Effector memory CD8-positive, alpha-beta T cell (primary cell): ENCODE data around the gene DDIT3.
"Not testable (repeated sequence)": the region's sequence is repeated elsewhere in the genome, so short reads cannot be mapped to it uniquely, and the experiment has no call there.

Experiments
- ATAC-seq: fragments of 150-1000 bp; cut with Tn5 transposase; replicated peaks from 2 replicates; pipeline ENCODE4 v1.10.0; 2021; ENCODE audit warnings: mild to moderate bottlenecking, moderate library complexity
- DNase-seq, 3 experiments: peaks; one replicate each; pipeline ENCODE4 v3.0.0; 2021
- H3K27ac Mint-ChIP-seq, 2 donors: one replicate each; pipeline ENCODE4 v1.8.0; 2022; ENCODE audit warnings: mild to moderate bottlenecking in 2 of 2, mixed read lengths in 2 of 2, moderate library complexity in 2 of 2
- H3K27me3 Mint-ChIP-seq, 2 donors: one replicate each; pipeline ENCODE4 v1.8.0; 2022; ENCODE audit warnings: mixed read lengths in 2 of 2
- H3K36me3 Mint-ChIP-seq: one replicate; pipeline ENCODE4 v1.8.0; 2022; ENCODE audit warnings: mild to moderate bottlenecking, moderate library complexity, mixed read lengths; ENCODE audit not compliant: insufficient read depth
- H3K4me1 Mint-ChIP-seq, 2 donors: one replicate each; pipeline ENCODE4 v1.8.0; 2022; ENCODE audit warnings: low read depth in 2 of 2, mixed read lengths in 2 of 2
- H3K4me3 Mint-ChIP-seq, 2 donors: one replicate each; pipeline ENCODE4 v1.8.0; 2022; ENCODE audit warnings: mild to moderate bottlenecking in 2 of 2, mixed read lengths in 2 of 2, moderate library complexity in 2 of 2
- H3K9me3 Mint-ChIP-seq, 2 donors: one replicate each; pipeline ENCODE4 v1.8.0; 2022; ENCODE audit warnings: mixed read lengths in 2 of 2

DDIT3 gene

DNA sequence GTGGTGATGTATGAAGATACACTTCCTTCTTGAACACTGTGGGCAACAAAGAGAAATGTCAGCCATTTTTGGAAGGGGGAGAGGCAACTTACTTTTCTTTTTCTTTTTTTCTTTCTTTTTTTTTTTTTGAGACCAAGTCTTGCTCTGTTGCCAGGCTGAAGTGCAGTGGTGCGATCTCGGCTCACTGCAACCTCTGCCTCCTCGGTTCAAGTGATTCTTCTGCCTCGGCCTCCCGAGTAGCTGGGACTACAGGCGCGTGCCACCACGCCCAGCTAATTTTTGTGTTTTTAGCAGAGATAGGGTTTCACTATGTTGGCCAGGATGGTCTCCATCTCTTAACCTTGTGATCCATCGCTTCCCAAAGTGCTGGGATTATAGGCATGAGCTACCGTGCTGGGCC is 2.6 kb downstream of the DDIT3 start:
- H3K4me1 Mint-ChIP-seq, result peaks cover 36 to 39% of the 10 kb centered on the region in 2 donors
- H3K9me3 Mint-ChIP-seq, ATAC-seq, H3K4me3 Mint-ChIP-seq, H3K27me3 Mint-ChIP-seq, DNase-seq: not testable (repeated sequence)
- H3K36me3 Mint-ChIP-seq, result peaks cover 96% of the 10 kb centered on the region
- H3K27ac Mint-ChIP-seq, result peak overlapping the region; percentile 31 to 99

DNA sequence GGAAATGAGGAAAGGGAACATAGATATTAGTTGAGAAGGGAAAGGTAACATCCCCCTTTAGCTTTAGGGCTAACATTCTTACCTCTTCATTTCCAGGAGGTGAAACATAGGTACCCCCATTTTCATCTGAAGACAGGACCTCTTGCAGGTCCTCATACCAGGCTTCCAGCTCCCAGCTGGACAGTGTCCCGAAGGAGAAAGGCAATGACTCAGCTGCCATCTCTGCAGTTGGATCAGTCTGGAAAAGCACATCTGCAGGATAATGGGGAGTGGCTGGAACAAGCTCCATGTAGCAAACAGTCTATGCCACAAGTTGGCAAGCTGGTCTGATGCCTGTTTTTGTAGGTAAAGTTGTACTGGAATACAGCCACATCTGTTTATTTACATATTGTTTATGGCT is 3.1 kb downstream of the DDIT3 start:
- Mint-ChIP-seq H3K4me3 (peak overlapping the region in 1 of 2 donors; percentile 37), H3K27me3 (no peaks in the 10 kb centered on the region), H3K27ac (peak overlapping the region in 1 of 2 donors; percentile 31), H3K9me3 (no peaks in the 10 kb centered on the region), H3K36me3 (peaks cover 99% of the 10 kb centered on the region), H3K4me1 (peaks cover 36 to 40% of the 10 kb centered on the region in 2 donors)
- no peak for DNase-seq
- ATAC-seq, result no peak

DNA sequence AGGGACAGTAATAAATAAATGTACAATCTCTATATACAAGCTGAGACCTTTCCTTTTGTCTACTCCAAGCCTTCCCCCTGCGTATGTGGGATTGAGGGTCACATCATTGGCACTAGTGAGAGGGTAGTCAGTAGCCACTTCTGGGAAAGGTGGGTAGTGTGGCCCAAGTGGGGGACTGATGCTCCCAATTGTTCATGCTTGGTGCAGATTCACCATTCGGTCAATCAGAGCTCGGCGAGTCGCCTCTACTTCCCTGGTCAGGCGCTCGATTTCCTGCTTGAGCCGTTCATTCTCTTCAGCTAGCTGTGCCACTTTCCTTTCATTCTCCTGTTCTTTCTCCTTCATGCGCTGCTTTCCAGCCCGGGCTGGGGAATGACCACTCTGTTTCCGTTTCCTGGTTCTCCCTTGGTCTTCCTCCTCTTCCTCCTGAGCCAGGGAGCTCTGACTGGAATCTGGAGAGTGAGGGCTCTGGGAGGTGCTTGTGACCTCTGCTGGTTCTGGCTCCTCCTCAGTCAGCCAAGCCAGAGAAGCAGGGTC is 3.6 kb downstream of the DDIT3 start:
- no peak for ATAC-seq
- Mint-ChIP-seq H3K9me3 (no peaks in the 10 kb centered on the region), H3K4me1 (peaks cover 31 to 35% of the 10 kb centered on the region in 2 donors), H3K4me3 (peak overlapping the region in 1 of 2 donors; percentile 37), H3K27me3 (no peaks in the 10 kb centered on the region), H3K36me3 (peaks cover 99% of the 10 kb centered on the region), H3K27ac (no peak overlapping the region)
- no peak for DNase-seq

DNA sequence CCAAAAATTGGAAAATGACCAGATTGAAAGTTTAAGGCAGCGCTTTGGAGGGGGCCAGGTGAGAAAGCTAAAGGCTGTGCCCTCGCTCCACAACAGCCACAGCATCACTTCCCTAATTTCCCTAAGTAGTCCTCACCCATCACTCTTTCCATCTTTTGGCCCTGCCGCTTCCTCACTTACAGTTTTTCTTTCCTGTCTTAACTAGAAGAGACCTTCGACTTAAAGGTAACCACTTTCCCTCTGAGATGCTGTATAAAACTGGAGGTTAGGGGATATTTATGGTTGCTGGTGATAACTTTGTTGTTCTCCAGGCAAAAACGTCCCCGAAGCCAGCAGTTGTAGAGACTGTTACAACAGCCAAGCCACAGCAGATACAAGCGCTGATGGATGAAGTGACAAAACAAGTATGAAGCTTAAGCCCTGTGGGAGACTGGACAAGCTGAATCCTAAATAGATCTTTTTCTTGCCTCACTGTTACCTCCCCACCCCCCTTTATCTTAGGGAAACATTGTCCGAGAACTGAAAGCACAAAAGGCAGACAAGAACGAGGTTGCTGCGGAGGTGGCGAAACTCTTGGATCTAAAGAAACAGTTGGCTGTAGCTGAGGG is 4.3 kb downstream of the DDIT3 start:
- no peak overlapping the region for H3K27ac Mint-ChIP-seq

DNA sequence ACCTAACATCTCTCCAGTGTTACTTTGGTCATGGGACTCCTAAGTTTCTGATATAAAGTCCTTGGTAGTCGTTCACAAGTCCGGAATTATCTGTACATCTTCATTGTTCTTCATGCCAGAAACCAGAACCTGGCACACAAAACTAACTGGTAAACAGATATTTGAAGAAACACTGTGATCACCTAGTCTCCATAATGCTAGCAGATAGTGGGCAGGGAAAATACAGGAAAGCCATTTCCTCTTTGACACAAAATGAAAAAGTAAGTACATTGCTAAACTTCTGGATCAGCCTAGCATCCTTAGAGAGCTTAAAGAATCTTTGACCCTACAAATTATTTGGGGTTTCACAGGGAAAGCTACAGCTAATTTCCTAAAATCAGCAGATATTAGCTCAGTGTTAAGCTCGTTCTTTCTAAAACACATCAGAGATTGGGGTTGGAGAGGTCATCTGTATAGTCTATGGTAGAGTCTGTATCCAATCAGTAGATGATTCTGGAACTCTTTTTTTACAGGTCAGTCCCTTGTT is 4.8 kb downstream of the DDIT3 start:
- H3K4me1 Mint-ChIP-seq, result peaks cover 24 to 29% of the 10 kb centered on the region in 2 donors
- no peak overlapping the region for H3K4me3 Mint-ChIP-seq
- peaks cover 95% of the 10 kb centered on the region for H3K36me3 Mint-ChIP-seq
- H3K27me3 Mint-ChIP-seq, result no peaks in the 10 kb centered on the region
- DNase-seq, result no peak
- ATAC-seq, result no peak
- peak overlapping the region; percentile 31 to 32 for H3K27ac Mint-ChIP-seq
- H3K9me3 Mint-ChIP-seq, result no peaks in the 10 kb centered on the region

More for the DNA sequence above, 4.3 kb downstream of the DDIT3 start:
- ATAC-seq, result no peak
- peaks cover 25 to 31% of the 10 kb centered on the region in 2 donors for H3K4me1 Mint-ChIP-seq
- DNase-seq, result no peak
- no peaks in the 10 kb centered on the region for H3K9me3 Mint-ChIP-seq
- peaks cover 98% of the 10 kb centered on the region for H3K36me3 Mint-ChIP-seq
- no peaks in the 10 kb centered on the region for H3K27me3 Mint-ChIP-seq
- H3K4me3 Mint-ChIP-seq, result no peak overlapping the region

DNA sequence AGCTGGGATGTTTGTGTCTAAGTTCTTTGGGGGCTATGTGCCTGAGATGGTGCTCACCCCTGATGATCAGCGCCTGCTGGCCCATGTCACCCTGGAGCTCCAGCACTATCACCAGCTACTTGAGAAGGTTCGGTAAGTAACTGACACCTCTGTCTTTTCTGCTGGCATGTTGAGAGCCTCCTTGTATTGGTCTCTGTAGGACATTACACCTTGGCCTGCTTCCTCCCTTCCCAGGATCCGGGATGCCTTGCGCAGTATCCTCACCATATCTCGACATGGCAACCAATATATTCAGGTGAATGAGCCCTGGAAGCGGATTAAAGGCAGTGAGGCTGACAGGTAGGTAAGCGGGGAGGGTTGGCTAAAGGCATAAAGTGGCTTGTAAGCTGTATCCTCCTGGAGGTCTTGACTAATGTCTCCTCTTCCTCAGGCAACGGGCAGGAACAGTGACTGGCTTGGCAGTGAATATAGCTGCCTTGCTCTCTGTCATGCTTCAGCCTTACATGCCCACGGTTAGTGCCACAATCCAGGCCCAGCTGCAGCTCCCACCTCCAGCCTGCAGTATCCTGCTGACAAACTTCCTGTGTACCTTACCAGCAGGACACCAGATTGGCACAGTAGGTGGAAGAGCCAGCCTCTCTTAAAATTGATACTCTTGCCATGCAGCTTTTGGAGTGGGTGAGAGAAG is 5.5 kb downstream of the DDIT3 start:
- Mint-ChIP-seq H3K4me1 (peaks cover 21 to 26% of the 10 kb centered on the region in 2 donors), H3K27me3 (no peaks in the 10 kb centered on the region), H3K9me3 (no peaks in the 10 kb centered on the region), H3K27ac (peak overlapping the region; percentile 31 to 32), H3K36me3 (peaks cover 95% of the 10 kb centered on the region), H3K4me3 (no peak overlapping the region)
- DNase-seq, result no peak
- no peak for ATAC-seq

DNA sequence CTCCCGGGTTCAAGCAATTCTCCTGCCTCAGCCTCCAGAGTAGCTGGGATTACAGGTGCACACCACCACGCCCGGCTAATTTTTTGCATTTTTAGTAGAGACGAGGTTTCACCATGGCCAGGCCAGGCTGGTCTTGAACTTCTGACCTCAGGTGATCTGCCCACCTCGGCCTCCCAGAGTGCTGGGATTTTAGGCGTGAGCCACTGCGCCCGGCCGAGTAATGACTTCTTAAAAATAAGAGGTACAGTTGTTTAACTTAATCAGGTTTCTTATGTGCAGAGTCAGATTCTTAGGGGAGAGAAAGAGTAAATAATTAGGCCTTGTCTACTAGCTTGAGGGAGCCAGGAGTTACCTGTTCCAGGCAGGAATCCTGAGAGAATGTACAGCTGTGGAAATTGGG is 6.1 kb downstream of the DDIT3 start:
- peaks cover 19 to 20% of the 10 kb centered on the region in 2 donors for H3K4me1 Mint-ChIP-seq
- not testable (repeated sequence) for ATAC-seq, H3K27ac Mint-ChIP-seq, H3K4me3 Mint-ChIP-seq, DNase-seq, H3K9me3 Mint-ChIP-seq, H3K27me3 Mint-ChIP-seq
- H3K36me3 Mint-ChIP-seq, result peaks cover 93% of the 10 kb centered on the region

DNA sequence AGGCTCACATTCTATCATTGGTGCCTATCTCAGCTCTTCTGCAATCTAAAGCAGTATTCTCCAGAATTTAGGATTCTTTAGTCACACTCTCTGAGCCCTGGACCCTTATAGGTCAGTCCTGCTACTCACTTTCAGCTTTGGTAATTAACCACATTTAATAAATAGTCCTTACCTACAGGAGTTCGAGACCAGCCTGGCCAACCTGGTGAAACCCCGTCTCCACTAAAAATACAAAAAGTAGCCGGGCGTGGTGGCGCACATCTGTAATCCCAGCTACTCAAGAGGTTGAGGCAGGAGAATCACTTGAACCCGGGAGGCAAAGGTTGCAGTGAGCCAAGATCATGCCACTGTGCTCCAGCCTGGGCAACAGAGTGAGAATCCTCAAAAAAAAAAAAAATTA is 6.6 kb downstream of the DDIT3 start:
- H3K4me3 Mint-ChIP-seq, result not testable (repeated sequence)

DNA sequence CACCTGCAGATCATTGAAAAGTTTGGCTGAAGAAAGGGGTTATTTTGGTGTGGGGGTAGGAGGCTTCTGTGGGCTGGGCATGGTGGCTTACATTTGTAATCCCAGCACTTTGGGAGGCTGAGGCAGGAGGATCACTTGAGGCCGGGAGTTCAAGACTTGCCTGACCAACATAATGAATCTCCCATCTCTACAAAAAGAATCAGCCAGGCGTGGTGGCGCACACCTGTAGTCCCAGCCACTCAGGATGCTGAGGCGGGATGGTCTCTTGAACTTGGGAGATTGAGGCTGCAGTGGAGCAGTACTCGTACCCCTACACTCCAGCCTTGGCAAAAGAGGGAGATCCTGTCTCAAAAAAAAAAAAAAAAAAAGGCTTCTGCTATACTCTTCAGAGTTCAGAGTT is 7.0 kb downstream of the DDIT3 start:
- Mint-ChIP-seq H3K4me1 (peaks cover 9 to 10% of the 10 kb centered on the region in 2 donors), H3K36me3 (peaks cover 91% of the 10 kb centered on the region), H3K9me3 (no peaks in the 10 kb centered on the region), H3K27me3 (no peaks in the 10 kb centered on the region), H3K27ac (peak overlapping the region; percentile 17 to 84), H3K4me3 (no peak overlapping the region)
- no peak for ATAC-seq
- no peak for DNase-seq

More for the DNA sequence above, 6.6 kb downstream of the DDIT3 start:
- H3K9me3 Mint-ChIP-seq, ATAC-seq, DNase-seq, H3K27me3 Mint-ChIP-seq: not testable (repeated sequence)
- Mint-ChIP-seq H3K4me1 (peaks cover 13 to 14% of the 10 kb centered on the region in 2 donors), H3K27ac (peak overlapping the region in 1 of 2 donors; percentile 84), H3K36me3 (peaks cover 93% of the 10 kb centered on the region)

DNA sequence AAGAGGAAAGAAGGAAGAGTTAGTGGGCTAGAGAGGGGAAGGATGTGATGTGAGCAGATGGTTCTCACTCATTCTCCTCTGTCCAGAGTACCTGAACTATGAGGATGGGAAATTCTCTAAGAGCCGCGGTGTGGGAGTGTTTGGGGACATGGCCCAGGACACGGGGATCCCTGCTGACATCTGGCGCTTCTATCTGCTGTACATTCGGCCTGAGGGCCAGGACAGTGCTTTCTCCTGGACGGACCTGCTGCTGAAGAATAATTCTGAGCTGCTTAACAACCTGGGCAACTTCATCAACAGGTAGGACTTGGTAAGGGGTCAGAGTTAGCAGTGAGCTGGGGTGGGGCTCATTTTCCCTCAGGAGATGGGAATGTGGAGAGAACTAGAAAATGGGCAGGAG is 7.6 kb downstream of the DDIT3 start:
- H3K36me3 Mint-ChIP-seq, result peaks cover 90% of the 10 kb centered on the region
- no peak for DNase-seq
- no peaks in the 10 kb centered on the region for H3K9me3 Mint-ChIP-seq
- H3K27me3 Mint-ChIP-seq, result no peaks in the 10 kb centered on the region
- H3K4me1 Mint-ChIP-seq, result peaks cover 3 to 5% of the 10 kb centered on the region in 2 donors
- peak overlapping the region; percentile 17 to 84 for H3K27ac Mint-ChIP-seq
- H3K4me3 Mint-ChIP-seq, result no peak overlapping the region
- ATAC-seq, result no peak

DNA sequence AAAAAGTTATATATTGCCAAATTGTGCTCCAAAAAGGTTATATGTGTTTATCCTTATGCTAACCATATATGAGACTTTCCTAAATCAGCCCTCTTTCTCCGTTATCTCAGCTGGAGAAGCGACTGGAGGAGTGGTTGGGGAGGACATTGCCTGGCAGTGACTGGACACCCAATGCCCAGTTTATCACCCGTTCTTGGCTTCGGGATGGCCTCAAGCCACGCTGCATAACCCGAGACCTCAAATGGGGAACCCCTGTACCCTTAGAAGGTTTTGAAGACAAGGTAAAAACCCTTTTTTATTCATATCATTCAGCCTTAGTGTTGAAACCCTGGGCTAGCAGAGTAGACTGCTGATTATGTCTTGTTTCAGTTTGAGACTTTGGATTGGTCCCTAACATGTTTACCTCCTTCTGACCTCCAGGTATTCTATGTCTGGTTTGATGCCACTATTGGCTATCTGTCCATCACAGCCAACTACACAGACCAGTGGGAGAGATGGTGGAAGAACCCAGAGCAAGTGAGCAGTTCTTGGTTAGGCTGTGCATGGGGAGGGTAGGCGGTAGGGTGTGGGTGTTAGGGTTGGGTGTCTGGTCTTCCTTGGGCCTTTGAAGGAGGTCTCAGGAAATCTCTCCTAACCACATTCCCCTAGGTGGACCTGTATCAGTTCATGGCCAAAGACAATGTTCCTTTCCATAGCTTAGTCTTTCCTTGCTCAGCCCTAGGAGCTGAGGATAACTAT is 8.6 kb downstream of the DDIT3 start:
- H3K27me3 Mint-ChIP-seq, result no peaks in the 10 kb centered on the region
- peaks cover 82% of the 10 kb centered on the region for H3K36me3 Mint-ChIP-seq
- H3K9me3 Mint-ChIP-seq, result no peaks in the 10 kb centered on the region
- H3K27ac Mint-ChIP-seq, result peak overlapping the region; percentile 17 to 84
- no peak overlapping the region for H3K4me3 Mint-ChIP-seq
- no peak for DNase-seq
- no peak for ATAC-seq
- peaks cover 0 to 3% of the 10 kb centered on the region in 2 donors for H3K4me1 Mint-ChIP-seq

DNA sequence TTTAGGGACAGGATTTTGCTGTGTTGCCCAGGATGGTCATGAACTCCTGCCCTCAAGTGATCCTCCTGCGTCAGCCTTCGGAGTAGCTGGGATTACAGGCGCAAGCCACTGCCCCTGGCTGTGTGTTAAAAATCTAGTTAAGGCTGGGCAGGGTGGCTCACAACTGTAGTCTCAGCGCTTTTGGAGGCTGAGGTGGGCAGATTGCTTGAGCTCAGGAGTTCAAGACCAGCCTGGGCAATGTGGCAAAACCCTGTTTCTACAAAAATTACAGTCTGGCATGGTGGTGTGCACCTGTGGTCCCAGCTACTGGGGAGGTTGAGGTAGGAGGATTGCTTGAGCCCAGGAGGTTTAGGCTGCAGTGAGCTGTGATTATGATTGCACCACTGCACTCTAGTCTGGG is 9.2 kb downstream of the DDIT3 start:
- Mint-ChIP-seq H3K4me1 (peaks cover 0 to 3% of the 10 kb centered on the region in 2 donors), H3K4me3 (no peak overlapping the region), H3K27ac (no peak overlapping the region), H3K9me3 (no peaks in the 10 kb centered on the region), H3K27me3 (no peaks in the 10 kb centered on the region), H3K36me3 (peaks cover 82% of the 10 kb centered on the region)
- no peak for DNase-seq
- ATAC-seq, result no peak

DNA sequence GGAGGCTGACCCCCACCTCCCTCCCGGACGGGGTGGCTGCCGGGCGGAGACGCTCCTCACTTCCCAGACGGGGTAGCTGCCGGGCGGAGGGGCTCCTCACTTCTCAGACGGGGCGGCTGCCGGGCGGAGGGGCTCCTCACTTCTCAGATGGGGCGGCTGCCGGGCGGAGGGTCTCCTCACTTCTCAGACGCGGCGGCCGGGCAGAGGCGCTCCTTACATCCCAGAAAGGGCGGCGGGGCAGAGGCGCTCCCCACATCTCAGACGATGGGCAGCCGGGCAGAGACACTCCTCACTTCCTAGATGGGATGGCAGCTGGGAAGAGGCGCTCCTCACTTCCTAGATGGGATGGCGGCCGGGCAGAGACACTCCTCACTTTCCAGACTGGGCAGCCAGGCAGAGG is 12.5 kb downstream of the DDIT3 start:
- not testable (repeated sequence) for H3K27ac Mint-ChIP-seq, H3K4me1 Mint-ChIP-seq, H3K27me3 Mint-ChIP-seq, H3K4me3 Mint-ChIP-seq, H3K9me3 Mint-ChIP-seq, DNase-seq, ATAC-seq
- peaks cover 84% of the 10 kb centered on the region for H3K36me3 Mint-ChIP-seq
